GM12878 (cell line): ENCODE data around the gene SLC24A4.

Experiments
- POLR2A ChIP-seq: IDR thresholded peaks from 2 replicates; pipeline ENCODE4 v1.6.1; 2011; ENCODE audit warnings: low read depth, mild to moderate bottlenecking, low read length
- RELA ChIP-seq: fragments of 450-650 bp; IDR thresholded peaks from 2 replicates; pipeline ENCODE4 v1.8.0; 2014; ENCODE audit warnings: borderline replicate concordance; ENCODE audit not compliant: partially characterized antibody
- TF ChIP-seq, protein P1 (sequence below): IDR thresholded peaks from 2 replicates; pipeline ENCODE4 v1.6.1; 2011; ENCODE audit warnings: low read depth, low read length, improper control_type of control experiment, borderline replicate concordance

DNA sequence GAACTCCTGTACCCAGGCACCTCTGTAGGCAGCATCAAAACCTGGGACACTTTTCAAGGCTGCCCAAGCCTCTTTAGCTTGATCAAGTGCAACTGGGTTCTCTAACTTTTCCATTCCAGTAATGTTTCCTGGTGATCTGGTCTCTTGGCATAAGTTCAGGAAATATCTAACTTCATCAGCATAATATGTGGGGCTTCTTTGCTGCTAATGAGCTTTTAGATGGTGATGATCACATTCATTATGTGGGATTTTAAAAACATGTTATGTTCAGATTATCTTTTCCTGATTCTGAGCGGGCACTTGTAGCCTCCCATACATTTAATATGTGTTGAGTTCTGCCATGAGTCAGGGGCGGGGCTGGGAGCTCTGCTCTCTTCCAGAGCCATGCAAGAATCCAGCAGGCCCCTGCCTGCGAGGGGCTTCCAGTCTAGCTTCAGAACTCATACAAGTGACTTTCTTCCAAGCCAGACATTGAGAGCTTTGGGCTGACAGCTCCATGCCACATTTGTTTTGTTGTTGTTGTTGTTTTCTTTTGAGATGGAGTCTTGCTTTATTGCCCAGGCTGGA is 151.1 kb downstream of the SLC24A4 start:
- TF ChIP-seq, protein P1, sequence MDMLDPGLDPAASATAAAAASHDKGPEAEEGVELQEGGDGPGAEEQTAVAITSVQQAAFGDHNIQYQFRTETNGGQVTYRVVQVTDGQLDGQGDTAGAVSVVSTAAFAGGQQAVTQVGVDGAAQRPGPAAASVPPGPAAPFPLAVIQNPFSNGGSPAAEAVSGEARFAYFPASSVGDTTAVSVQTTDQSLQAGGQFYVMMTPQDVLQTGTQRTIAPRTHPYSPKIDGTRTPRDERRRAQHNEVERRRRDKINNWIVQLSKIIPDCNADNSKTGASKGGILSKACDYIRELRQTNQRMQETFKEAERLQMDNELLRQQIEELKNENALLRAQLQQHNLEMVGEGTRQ: no peak
- no peak for TF ChIP-seq POLR2A
- TF ChIP-seq RELA: no peak
